ENCODE data around the gene ABCC3.
A peak's percentile ranks its signal among the peaks of the same experiment; 100 is the strongest.

Gene ABCC3

GRCh38 chr17:50640686-50641351, 6.1 kb downstream of the ABCC3 start:
- peak overlapping the region; percentile 12 to 75 for H2BK12ac ChIP-seq (ENCODE audit: low read length in 2 of 2)
- no peak overlapping the region for H3K4me2 ChIP-seq (ENCODE audit: low read length, poor library complexity, severe bottlenecking)
- H2AK5ac ChIP-seq (ENCODE audit: low read length, severe bottlenecking), result peak overlapping the region; percentile 11
- no peak overlapping the region for H3K23ac ChIP-seq (ENCODE audit: low read length in 2 of 2)
- H3K18ac ChIP-seq (ENCODE audit: low read depth in 1 of 2, low read length in 2 of 2), result peak overlapping the region in 1 of 2 experiments; percentile 77
- H3K79me1 ChIP-seq (replicated peaks; ENCODE audit: low read length, poor library complexity, severe bottlenecking), result peaks cover 8% of the 10 kb centered on the region
- no peak overlapping the region for H3K9ac ChIP-seq (ENCODE audit: low read length)
- peak overlapping the region; percentile 52 for H4K91ac ChIP-seq (ENCODE audit: low read length)
- H3K27ac ChIP-seq (ENCODE audit: low read length, poor library complexity, severe bottlenecking), result peak overlapping the region; percentile 23
- H2BK5ac ChIP-seq (ENCODE audit: low read depth, low read length, poor library complexity, severe bottlenecking), result no peak overlapping the region
- no peaks in the 10 kb centered on the region for H3K27me3 ChIP-seq (ENCODE audit: control insufficient read depth in 1 of 2, insufficient read depth in 1 of 2, low read length in 2 of 2)
- no peaks in the 10 kb centered on the region for H3K9me3 ChIP-seq (ENCODE audit: control insufficient read depth, low read length)
- 45% methylated on average over 11 of the region's 12 CpGs for WGBS
- H3K4ac ChIP-seq (ENCODE audit: low read depth in 1 of 2, low read length in 2 of 2), result peak overlapping the region; percentile 10 to 47
- no peak overlapping the region for H3K14ac ChIP-seq (ENCODE audit: low read length in 2 of 2)
- peak overlapping the region; percentile 33 for H4K8ac ChIP-seq (ENCODE audit: low read length)
- H3K4me3 ChIP-seq (ENCODE audit: insufficient read depth in 1 of 2, low read depth in 1 of 2, low read length in 2 of 2), result no peak overlapping the region
- peak overlapping the region; percentile 5 for H2AFZ ChIP-seq (ENCODE audit: low read depth, low read length)
- peak; percentile 58 for DNase-seq
- H3K4me1 ChIP-seq (ENCODE audit: control insufficient read depth, insufficient read depth, low read depth, low read length), result peaks cover 56% of the 10 kb centered on the region
- H2BK15ac ChIP-seq (ENCODE audit: low read depth, poor library complexity, severe bottlenecking), result no peak overlapping the region
- peaks cover 0 to 4% of the 10 kb centered on the region in 2 experiments for H3K36me3 ChIP-seq (ENCODE audit: control insufficient read depth in 1 of 2, insufficient read depth in 2 of 2, low read depth in 1 of 2, low read length in 2 of 2)
- peak overlapping the region; percentile 64 for H2BK120ac ChIP-seq (ENCODE audit: low read depth, low read length)

GRCh38 chr17:50641357-50641756, 6.7 kb downstream of the ABCC3 start:
- H3K4me2 ChIP-seq (ENCODE audit: low read length, poor library complexity, severe bottlenecking), result no peak overlapping the region
- no peak overlapping the region for H3K9ac ChIP-seq (ENCODE audit: low read length)
- no peaks in the 10 kb centered on the region for H3K27me3 ChIP-seq (ENCODE audit: control insufficient read depth in 1 of 2, insufficient read depth in 1 of 2, low read length in 2 of 2)
- peaks cover 53% of the 10 kb centered on the region for H3K4me1 ChIP-seq (ENCODE audit: control insufficient read depth, insufficient read depth, low read depth, low read length)
- H3K18ac ChIP-seq (ENCODE audit: low read depth in 1 of 2, low read length in 2 of 2), result peak overlapping the region in 1 of 2 experiments; percentile 77
- no peak overlapping the region for H3K4me3 ChIP-seq (ENCODE audit: insufficient read depth in 1 of 2, low read depth in 1 of 2, low read length in 2 of 2)
- H3K14ac ChIP-seq (ENCODE audit: low read length in 2 of 2), result no peak overlapping the region
- peak overlapping the region in 1 of 2 experiments; percentile 75 for H2BK12ac ChIP-seq (ENCODE audit: low read length in 2 of 2)
- no peak for DNase-seq
- peak overlapping the region; percentile 64 for H2BK120ac ChIP-seq (ENCODE audit: low read depth, low read length)
- peaks cover 0 to 4% of the 10 kb centered on the region in 2 experiments for H3K36me3 ChIP-seq (ENCODE audit: control insufficient read depth in 1 of 2, insufficient read depth in 2 of 2, low read depth in 1 of 2, low read length in 2 of 2)
- no peak overlapping the region for H2BK15ac ChIP-seq (ENCODE audit: low read depth, poor library complexity, severe bottlenecking)
- no peaks in the 10 kb centered on the region for H3K9me3 ChIP-seq (ENCODE audit: control insufficient read depth, low read length)
- peak overlapping the region; percentile 52 for H4K91ac ChIP-seq (ENCODE audit: low read length)
- no peak overlapping the region for H3K27ac ChIP-seq (ENCODE audit: low read length, poor library complexity, severe bottlenecking)
- peak overlapping the region in 1 of 2 experiments; percentile 47 for H3K4ac ChIP-seq (ENCODE audit: low read depth in 1 of 2, low read length in 2 of 2)
- peak overlapping the region; percentile 11 for H2AK5ac ChIP-seq (ENCODE audit: low read length, severe bottlenecking)
- no peak overlapping the region for H2AFZ ChIP-seq (ENCODE audit: low read depth, low read length)
- no peak overlapping the region for H3K23ac ChIP-seq (ENCODE audit: low read length in 2 of 2)
- H4K8ac ChIP-seq (ENCODE audit: low read length), result peak overlapping the region; percentile 33
- 51% methylated on average over 3 of the region's 3 CpGs for WGBS
- H2BK5ac ChIP-seq (ENCODE audit: low read depth, low read length, poor library complexity, severe bottlenecking), result no peak overlapping the region
- H3K79me1 ChIP-seq (replicated peaks; ENCODE audit: low read length, poor library complexity, severe bottlenecking), result peaks cover 8% of the 10 kb centered on the region

- Histone ChIP-seq H3K4ac (ENCODE audit: low read depth in 1 of 2, low read length in 2 of 2) (no peak overlapping the region), H4K8ac (ENCODE audit: low read length) (peak overlapping the region; percentile 15), H4K91ac (ENCODE audit: low read length) (peak overlapping the region; percentile 14), H2BK15ac (ENCODE audit: low read depth, poor library complexity, severe bottlenecking) (peak overlapping the region; percentile 60), H2BK120ac (ENCODE audit: low read depth, low read length) (no peak overlapping the region), H3K27ac (ENCODE audit: low read length, poor library complexity, severe bottlenecking) (no peak overlapping the region), H3K4me3 (ENCODE audit: insufficient read depth in 1 of 2, low read depth in 1 of 2, low read length in 2 of 2) (no peak overlapping the region), H3K4me2 (ENCODE audit: low read length, poor library complexity, severe bottlenecking) (no peak overlapping the region), H3K14ac (ENCODE audit: low read length in 2 of 2) (peak overlapping the region in 1 of 2 experiments; percentile 19), H3K9ac (ENCODE audit: low read length) (no peak overlapping the region), H2AFZ (ENCODE audit: low read depth, low read length) (no peak overlapping the region), H3K79me1 (replicated peaks; ENCODE audit: low read length, poor library complexity, severe bottlenecking) (peaks cover 8% of the 10 kb centered on the region), H2BK12ac (ENCODE audit: low read length in 2 of 2) (peak overlapping the region; percentile 44 to 65), H3K9me3 (ENCODE audit: control insufficient read depth, low read length) (no peaks in the 10 kb centered on the region), H2AK5ac (ENCODE audit: low read length, severe bottlenecking) (peak overlapping the region; percentile 46), H3K18ac (ENCODE audit: low read depth in 1 of 2, low read length in 2 of 2) (peak overlapping the region in 1 of 2 experiments; percentile 42), H3K27me3 (ENCODE audit: control insufficient read depth in 1 of 2, insufficient read depth in 1 of 2, low read length in 2 of 2) (no peaks in the 10 kb centered on the region), H2BK5ac (ENCODE audit: low read depth, low read length, poor library complexity, severe bottlenecking) (no peak overlapping the region), H3K36me3 (ENCODE audit: control insufficient read depth in 1 of 2, insufficient read depth in 2 of 2, low read depth in 1 of 2, low read length in 2 of 2) (peaks cover 0 to 4% of the 10 kb centered on the region in 2 experiments), H3K4me1 (ENCODE audit: control insufficient read depth, insufficient read depth, low read depth, low read length) (peaks cover 46% of the 10 kb centered on the region), H3K23ac (ENCODE audit: low read length in 2 of 2) (no peak overlapping the region)
- no peak for DNase-seq
- 90% methylated on average over 15 of the region's 15 CpGs for WGBS
Observed at GRCh38 chr17:50642071-50642721, 7.5 kb downstream of the ABCC3 start.
